H9 (cell line): Measurements from ENCODE around the gene TCOF1. TPM values are rescaled to one million over a fixed set of nuclear protein-coding genes. Genes with fewer than 3 reads are reported as not detected.

Experiments
- DNase-seq: peaks from one replicate; pipeline ENCODE4 v3.0.0-alpha.2; 2017
- H2AFZ ChIP-seq: one replicate; pipeline ENCODE4 v1.6.1; 2013; ENCODE audit warnings: mild to moderate bottlenecking, low read length, control low read depth, moderate library complexity
- H2AK5ac ChIP-seq: 2 replicates; pipeline ENCODE4 v1.6.1; 2013; ENCODE audit warnings: low read length, control low read depth, mixed read lengths; ENCODE audit not compliant: insufficient read length
- H2BK120ac ChIP-seq: one replicate; pipeline ENCODE4 v1.6.1; 2013; ENCODE audit warnings: low read depth, mild to moderate bottlenecking, low read length, control low read depth, inconsistent platforms; ENCODE audit not compliant: poor library complexity, severe bottlenecking
- H2BK12ac ChIP-seq: 2 replicates; pipeline ENCODE4 v1.6.1; 2013; ENCODE audit warnings: low read length, control low read depth, mixed read lengths, low read depth; ENCODE audit not compliant: insufficient read length
- H2BK15ac ChIP-seq: 2 replicates; pipeline ENCODE4 v1.6.1; 2013; ENCODE audit warnings: low read depth, low read length, control low read depth
- H2BK20ac ChIP-seq: one replicate; pipeline ENCODE4 v1.6.1; 2013; ENCODE audit warnings: low read depth, mild to moderate bottlenecking, low read length, control low read depth, inconsistent platforms; ENCODE audit not compliant: poor library complexity, severe bottlenecking
- H2BK5ac ChIP-seq: 2 replicates; pipeline ENCODE4 v1.6.1; 2013; ENCODE audit warnings: low read length, control low read depth, mixed read lengths; ENCODE audit not compliant: insufficient read length
- H3K14ac ChIP-seq: 2 replicates; pipeline ENCODE4 v1.6.1; 2013; ENCODE audit warnings: low read length, control low read depth; ENCODE audit not compliant: insufficient read depth
- H3K18ac ChIP-seq: 2 replicates; pipeline ENCODE4 v1.6.1; 2013; ENCODE audit warnings: low read depth, mild to moderate bottlenecking, mixed read lengths, low read length, control low read depth; ENCODE audit not compliant: insufficient read length
- H3K23ac ChIP-seq: 2 replicates; pipeline ENCODE4 v1.6.1; 2013; ENCODE audit warnings: low read length, control low read depth, mixed read lengths, low read depth; ENCODE audit not compliant: insufficient read length
- H3K23me2 ChIP-seq: 2 replicates; pipeline ENCODE4 v1.6.1; 2013; ENCODE audit warnings: low read depth, mild to moderate bottlenecking, mixed read lengths, low read length, control low read depth; ENCODE audit not compliant: insufficient read length, poor library complexity, severe bottlenecking
- H3K27ac ChIP-seq: 2 replicates; pipeline ENCODE4 v1.5.1; 2013; ENCODE audit warnings: low read length, control low read depth, mixed read lengths, low read depth; ENCODE audit not compliant: insufficient read length
- H3K27me3 ChIP-seq: 2 replicates; pipeline ENCODE4 v1.6.1; 2013; ENCODE audit warnings: low read length, control low read depth, inconsistent platforms; ENCODE audit not compliant: insufficient read depth
- H3K4ac ChIP-seq: 2 replicates; pipeline ENCODE4 v1.6.1; 2013; ENCODE audit warnings: low read depth, mild to moderate bottlenecking, control low read depth, inconsistent platforms, low read length, moderate library complexity
- H3K4me1 ChIP-seq: 2 replicates; pipeline ENCODE4 v1.6.1; 2013; ENCODE audit warnings: low read length, control low read depth, inconsistent platforms; ENCODE audit not compliant: insufficient read depth
- H3K4me2 ChIP-seq: 2 replicates; pipeline ENCODE4 v1.6.1; 2013; ENCODE audit warnings: low read length, control low read depth, mixed read lengths; ENCODE audit not compliant: insufficient read length, insufficient read depth
- H3K56ac ChIP-seq: 2 replicates; pipeline ENCODE4 v1.6.1; 2013; ENCODE audit warnings: low read depth, mild to moderate bottlenecking, mixed read lengths, low read length, control low read depth; ENCODE audit not compliant: insufficient read length
- H3K79me1 ChIP-seq: 2 replicates; pipeline ENCODE4 v1.6.1; 2013; ENCODE audit warnings: low read depth, mild to moderate bottlenecking, moderate library complexity, low read length, control low read depth, inconsistent platforms; ENCODE audit not compliant: insufficient read depth, poor library complexity, severe bottlenecking
- H3K79me2 ChIP-seq: 2 replicates; pipeline ENCODE4 v1.6.1; 2013; ENCODE audit warnings: low read length, control low read depth, inconsistent platforms; ENCODE audit not compliant: insufficient read depth
- H3K9ac ChIP-seq: 2 replicates; pipeline ENCODE4 v1.6.1; 2013; ENCODE audit warnings: low read length, control low read depth, mixed read lengths; ENCODE audit not compliant: insufficient read length; ENCODE audit errors: extremely low read depth
- H3K9me3 ChIP-seq: one replicate; pipeline ENCODE4 v1.6.1; 2013; ENCODE audit warnings: low read depth, low read length, inconsistent platforms; ENCODE audit not compliant: control insufficient read depth
- H3T11ph ChIP-seq: one replicate; pipeline ENCODE4 v1.6.1; 2013; ENCODE audit warnings: mild to moderate bottlenecking, low read length, control low read depth, inconsistent platforms
- H4K20me1 ChIP-seq: one replicate; pipeline ENCODE4 v1.6.1; 2013; ENCODE audit not compliant: control insufficient read depth, insufficient read length, insufficient read depth
- H4K5ac ChIP-seq: 2 replicates; pipeline ENCODE4 v1.6.1; 2013; ENCODE audit warnings: low read depth, mild to moderate bottlenecking, mixed read lengths, low read length, control low read depth; ENCODE audit not compliant: insufficient read length
- H4K8ac ChIP-seq: replicated peaks from 2 replicates; pipeline ENCODE4 v1.6.1; 2013; ENCODE audit warnings: low read length, control low read depth, mixed read lengths, low read depth; ENCODE audit not compliant: insufficient read length
- H4K91ac ChIP-seq: 2 replicates; pipeline ENCODE4 v1.6.1; 2013; ENCODE audit warnings: low read depth, mild to moderate bottlenecking, moderate library complexity, mixed read lengths, low read length, control low read depth; ENCODE audit not compliant: insufficient read length
- H3K27ac Mint-ChIP-seq, 3 experiments: 2 replicates in 2 of 3; 3 replicates in 1 of 3; pipeline ENCODE4 v1.8.0; 2020 to 2021; ENCODE audit warnings: mixed read lengths in 3 of 3, mild to moderate bottlenecking in 1 of 3, moderate library complexity in 1 of 3
- H3K27me3 Mint-ChIP-seq: 2 replicates; pipeline ENCODE4 v1.8.0; 2021; ENCODE audit warnings: low read depth, mild to moderate bottlenecking, moderate library complexity, mixed read lengths
- H3K36me3 Mint-ChIP-seq, 3 experiments: 2 replicates in 2 of 3; 3 replicates in 1 of 3; pipeline ENCODE4 v1.8.0; 2020 to 2021; ENCODE audit warnings: low read depth in 3 of 3, mixed read lengths in 3 of 3; ENCODE audit not compliant: insufficient read depth in 1 of 3
- H3K4me1 Mint-ChIP-seq, 2 experiments: 2 replicates each; pipeline ENCODE4 v1.8.0; 2020; ENCODE audit warnings: mixed read lengths in 2 of 2
- H3K4me3 Mint-ChIP-seq, 2 experiments: 2 replicates in 1 of 2; 3 replicates in 1 of 2; pipeline ENCODE4 v1.8.0; 2020 to 2021; ENCODE audit warnings: mild to moderate bottlenecking in 2 of 2, mixed read lengths in 2 of 2, moderate library complexity in 1 of 2
- H3K9me3 Mint-ChIP-seq, 2 experiments: 2 replicates in 1 of 2; 3 replicates in 1 of 2; pipeline ENCODE4 v1.8.0; 2020; ENCODE audit warnings: mild to moderate bottlenecking in 2 of 2, mixed read lengths in 2 of 2, moderate library complexity in 1 of 2
- WGBS: extraction: QIAGEN DNeasy Blood & Tissue Kit; methylation state at CpG from one replicate; pipeline ENCODE4 v1.1.7; 2013; ENCODE audit warnings: missing lambda C conversion rate, low lambda C conversion rate, mixed read lengths; ENCODE audit not compliant: insufficient read length; ENCODE audit errors: extremely low coverage; 5-methylcytosine and 5-hydroxymethylcytosine counted together
- total RNA-seq: library from RNA; stranded (reverse); gene quantifications from 2 replicates; pipeline ENCODE4 v1.2.1, GENCODE V29; 2021
- TF ChIP-seq, protein P1 (sequence below): fragments of 200-600 bp; sonication (generic); conservative IDR thresholded peaks from 3 replicates; pipeline ENCODE4 v1.8.0; 2021; ENCODE audit warnings: antibody characterized with exemption, mild to moderate bottlenecking

Gene TCOF1
- total RNA-seq, 1 experiment from 2014 or later, result 128 TPM

DNA sequence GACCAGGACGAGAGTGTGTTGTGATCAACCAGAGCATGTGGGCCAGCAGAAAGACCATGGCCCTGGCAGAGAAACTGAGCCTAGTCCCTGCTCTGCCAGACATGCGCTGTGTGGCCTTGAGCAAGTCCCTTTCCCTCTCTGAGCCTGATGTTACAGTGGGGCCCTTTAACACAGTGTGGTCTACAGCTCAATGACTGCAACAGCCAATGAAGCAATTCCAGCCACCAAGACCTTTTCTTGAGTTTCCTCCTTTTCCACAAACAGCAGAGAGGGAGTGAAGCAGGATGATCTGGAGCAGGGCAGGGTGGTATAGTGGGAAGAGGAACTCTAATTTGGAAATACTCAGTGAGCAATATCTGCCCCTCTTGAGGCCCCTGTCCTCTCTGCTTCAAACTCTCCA is 29.0 kb upstream of the TCOF1 start:
- Histone ChIP-seq H3K23me2 (no peaks in the 10 kb centered on the region), H3K79me2 (no peaks in the 10 kb centered on the region), H3K27ac (no peak overlapping the region), H2BK120ac (no peak overlapping the region), H3K56ac (no peak overlapping the region), H3K4me1 (no peaks in the 10 kb centered on the region), H2BK5ac (no peak overlapping the region), H2AFZ (no peak overlapping the region), H2AK5ac (no peak overlapping the region), H4K91ac (no peak overlapping the region), H3K14ac (no peak overlapping the region), H3K79me1 (no peaks in the 10 kb centered on the region), H2BK12ac (no peak overlapping the region), H4K5ac (no peak overlapping the region), H3K4me2 (no peak overlapping the region), H3K18ac (no peak overlapping the region), H3K9me3 (no peaks in the 10 kb centered on the region), H3K4ac (no peak overlapping the region), H2BK15ac (no peak overlapping the region), H4K20me1 (no peaks in the 10 kb centered on the region), H3K23ac (no peak overlapping the region), H2BK20ac (no peak overlapping the region), H3K9ac (no peak overlapping the region), H4K8ac (no peak overlapping the region), H3T11ph (no peak overlapping the region), H3K27me3 (no peaks in the 10 kb centered on the region; the same call in 1 of the 2 replicates)
- H3K27me3 Mint-ChIP-seq, result no peaks in the 10 kb centered on the region; the same call in 1 of the 2 replicates
- no peaks in the 10 kb centered on the region for H3K9me3 Mint-ChIP-seq
- H3K27ac Mint-ChIP-seq, result no peak overlapping the region
- no peaks in the 10 kb centered on the region for H3K36me3 Mint-ChIP-seq
- DNase-seq, result no peak
- H3K4me3 Mint-ChIP-seq, result no peak overlapping the region
- no CpG with 5 or more reads among the region's 2 CpGs for WGBS
- TF ChIP-seq, protein P1, sequence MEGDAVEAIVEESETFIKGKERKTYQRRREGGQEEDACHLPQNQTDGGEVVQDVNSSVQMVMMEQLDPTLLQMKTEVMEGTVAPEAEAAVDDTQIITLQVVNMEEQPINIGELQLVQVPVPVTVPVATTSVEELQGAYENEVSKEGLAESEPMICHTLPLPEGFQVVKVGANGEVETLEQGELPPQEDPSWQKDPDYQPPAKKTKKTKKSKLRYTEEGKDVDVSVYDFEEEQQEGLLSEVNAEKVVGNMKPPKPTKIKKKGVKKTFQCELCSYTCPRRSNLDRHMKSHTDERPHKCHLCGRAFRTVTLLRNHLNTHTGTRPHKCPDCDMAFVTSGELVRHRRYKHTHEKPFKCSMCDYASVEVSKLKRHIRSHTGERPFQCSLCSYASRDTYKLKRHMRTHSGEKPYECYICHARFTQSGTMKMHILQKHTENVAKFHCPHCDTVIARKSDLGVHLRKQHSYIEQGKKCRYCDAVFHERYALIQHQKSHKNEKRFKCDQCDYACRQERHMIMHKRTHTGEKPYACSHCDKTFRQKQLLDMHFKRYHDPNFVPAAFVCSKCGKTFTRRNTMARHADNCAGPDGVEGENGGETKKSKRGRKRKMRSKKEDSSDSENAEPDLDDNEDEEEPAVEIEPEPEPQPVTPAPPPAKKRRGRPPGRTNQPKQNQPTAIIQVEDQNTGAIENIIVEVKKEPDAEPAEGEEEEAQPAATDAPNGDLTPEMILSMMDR, result no peak
- peaks cover 0 to 4% of the 10 kb centered on the region in 2 experiments; a peak in 1 of 4 replicates for H3K4me1 Mint-ChIP-seq
